K562 (cell line): ENCODE results near the gene HAND2. TPM values are rescaled to one million over a fixed set of nuclear protein-coding genes. Genes with fewer than 3 reads are reported as not detected.

ENCODE experiments used
- ATF1 ChIP-seq, 2 experiments: fragments of 450-650 bp in 1 of 2; IDR thresholded peaks; 2 replicates each; pipeline ENCODE4 v1.6.1; 2016; ENCODE audit warnings: missing compliant biosample characterization in 1 of 2, missing genetic modification characterization in 1 of 2
- BHLHE40 ChIP-seq: IDR thresholded peaks from 2 replicates; pipeline ENCODE4 v1.6.1; 2011; ENCODE audit warnings: low read length, improper control_type of control experiment
- CREB5 ChIP-seq: fragments of 250-450 bp; sonication (Bioruptor Pico); IDR thresholded peaks from 2 replicates; pipeline ENCODE4 v1.5.0; 2020; ENCODE audit warnings: mild to moderate bottlenecking
- E2F6 ChIP-seq, 2 experiments: IDR thresholded peaks; 2 replicates each; pipeline ENCODE4 v1.6.1; 2011; ENCODE audit warnings: borderline replicate concordance in 1 of 2, control low read depth in 1 of 2, low read depth in 1 of 2, low read length in 1 of 2, mild to moderate bottlenecking in 1 of 2, mixed read lengths in 1 of 2, moderate library complexity in 1 of 2; ENCODE audit not compliant: insufficient read depth in 1 of 2, insufficient read length in 1 of 2, poor library complexity in 1 of 2, severe bottlenecking in 1 of 2; ENCODE audit errors: extremely low read depth in 1 of 2
- GABPB1 ChIP-seq: sonication (generic); formaldehyde crosslinking; IDR thresholded peaks from 2 replicates; pipeline ENCODE4 v1.8.0; 2022; ENCODE audit warnings: mild to moderate bottlenecking, missing genetic modification reagents
- HDGF ChIP-seq: fragments of 450-650 bp; IDR thresholded peaks from 2 replicates; pipeline ENCODE4 v1.6.1; 2016
- POLR2A ChIP-seq: fragments of 450-650 bp; conservative IDR thresholded peaks from 2 replicates; pipeline ENCODE4 v1.6.1; 2016
- POLR2G ChIP-seq: fragments of 200-400 bp; formaldehyde crosslinking; IDR thresholded peaks from 2 replicates; pipeline ENCODE4 v1.6.1; 2017; ENCODE audit warnings: low read depth, mild to moderate bottlenecking, antibody characterized with exemption, low read length, moderate library complexity
- POLR2H ChIP-seq: IDR thresholded peaks from 2 replicates; pipeline ENCODE4 v1.6.1; 2016; ENCODE audit warnings: missing genetic modification characterization, low read depth, mild to moderate bottlenecking, control low read depth, missing compliant biosample characterization, moderate library complexity
- RBFOX2 ChIP-seq: fragments of 200-400 bp; formaldehyde crosslinking; IDR thresholded peaks from 2 replicates; pipeline ENCODE4 v1.6.1; 2017; ENCODE audit warnings: low read depth, mild to moderate bottlenecking, low read length, moderate library complexity
- TAF1 ChIP-seq: IDR thresholded peaks from 2 replicates; pipeline ENCODE4 v1.6.1; 2011; ENCODE audit warnings: mild to moderate bottlenecking, low read length, moderate library complexity; ENCODE audit not compliant: insufficient read depth, control insufficient read depth, severe bottlenecking; ENCODE audit errors: extremely low read depth
- U2AF2 ChIP-seq: fragments of 200-400 bp; formaldehyde crosslinking; optimal IDR thresholded peaks from 2 replicates; pipeline ENCODE3; 2017; ENCODE audit warnings: low read depth, mild to moderate bottlenecking, low read length
- YY1 ChIP-seq, 3 experiments: IDR thresholded peaks; 2 replicates each; pipeline ENCODE4 v1.6.1; 2011; ENCODE audit warnings: low read length in 2 of 3, mild to moderate bottlenecking in 2 of 3, moderate library complexity in 2 of 3, borderline replicate concordance in 1 of 3, control low read depth in 1 of 3, low read depth in 1 of 3; ENCODE audit not compliant: insufficient read depth in 3 of 3, insufficient replicate concordance in 2 of 3, control insufficient read depth in 1 of 3, insufficient read length in 1 of 3; ENCODE audit errors: extremely low read depth in 1 of 3
- ZZZ3 ChIP-seq: fragments of 450-650 bp; IDR thresholded peaks from 2 replicates; pipeline ENCODE4 v1.6.1; 2016; ENCODE audit warnings: antibody characterized with exemption, mild to moderate bottlenecking, moderate library complexity
- polyA plus RNA-seq, 8 experiments: library from polyadenylated mRNA; depleted of rRNA in 4 of 8; stranded (reverse) in 5 of 8; unstranded in 3 of 8; fragments of >200 nt; fragmentation: Nextera tagmentation in 2 of 8; fragmentation: Illumina TruSeq in 1 of 8; extraction: Ambion mirVana in 2 of 8; extraction: Trizol in 1 of 8; gene quantifications; 2 replicates each; pipeline versions ENCODE4 v1.2.1 to v1.2.3, GENCODE V29; 2011 to 2014; ENCODE audit warnings: inconsistent platforms in 1 of 8, missing spikeins in 1 of 8
- total RNA-seq, 7 experiments: library from RNA; depleted of rRNA in 6 of 7; stranded (reverse); fragments of >200 nt in 6 of 7; fragmentation: Illumina TruSeq in 2 of 7; extraction: Trizol in 2 of 7; gene quantifications; 2 replicates each; pipeline versions ENCODE4 v1.2.1 to v1.2.3, GENCODE V29; 2011 to 2021; ENCODE audit warnings: low replicate concordance in 1 of 7

The HAND2 gene
- total and polyA plus RNA-seq, 9 of the 15 experiments (the other 6 are each of a cell fraction or from before 2014, with no cell fraction given) = 1.7 to 12.8 (median 4.9) TPM

- peak; percentile 23 for TF ChIP-seq TAF1
- peak; percentile 72 for TF ChIP-seq POLR2G
- TF ChIP-seq CREB5 = no peak
- TF ChIP-seq YY1 (IDR thresholded peaks at IDR 0.05; ENCODE audit: borderline replicate concordance in 1 of 3, control insufficient read depth in 1 of 3, extremely low read depth in 1 of 3, insufficient read depth in 3 of 3, insufficient read length in 1 of 3, insufficient replicate concordance in 2 of 3, low read depth in 1 of 3, low read length in 2 of 3) = peak in 1 of 3 experiments; percentile 53
- TF ChIP-seq ZZZ3 = no peak
- peak; percentile 60; the same call in 1 of the 2 replicates for TF ChIP-seq POLR2A
- peak; percentile 74 for TF ChIP-seq RBFOX2
- no peak for TF ChIP-seq U2AF2
- no peak for TF ChIP-seq POLR2H (tag)
- no peak for TF ChIP-seq ATF1 (CRISPR knock-in tag; IDR thresholded peaks at IDR 0.05)
- peak; percentile 46 for TF ChIP-seq ATF1 (tag; IDR thresholded peaks at IDR 0.05)
- no peak for TF ChIP-seq GABPB1 (CRISPR knock-in tag)
- TF ChIP-seq BHLHE40 = no peak
- peak in 1 of 2 experiments; percentile 53 for TF ChIP-seq E2F6 (IDR thresholded peaks at IDR 0.05; ENCODE audit: borderline replicate concordance in 1 of 2, extremely low read depth in 1 of 2, insufficient read depth in 1 of 2, insufficient read length in 1 of 2, low read depth in 1 of 2, low read length in 1 of 2, poor library complexity in 1 of 2, severe bottlenecking in 1 of 2)
- TF ChIP-seq HDGF = no peak
These were observed at the start of gene HAND2 (continued) for GRCh38 chr4:173529477-173530325.
